OCI-LY1 (cell line): ENCODE data around the gene TP53RK.

Experiments
- H2AFZ ChIP-seq: fragments of 200-600 bp; sonication (generic), shearing (Covaris generic); 2 replicates; pipeline ENCODE4 v1.6.0; 2014; ENCODE audit warnings: antibody characterized with exemption, mild to moderate bottlenecking, low read length
- H3F3A ChIP-seq: fragments of 200-600 bp; sonication (generic), shearing (Covaris generic); 2 replicates; pipeline ENCODE4 v1.6.0; 2014; ENCODE audit warnings: mild to moderate bottlenecking, antibody characterized with exemption, low read length, moderate library complexity; ENCODE audit not compliant: insufficient read depth
- H3K27ac ChIP-seq: fragments of 200-600 bp; sonication (generic); 2 replicates; pipeline ENCODE4 v1.5.1; 2014; ENCODE audit warnings: low read length, mixed run types, mild to moderate bottlenecking, low read depth; ENCODE audit not compliant: poor library complexity, severe bottlenecking
- H3K27me3 ChIP-seq: fragments of 200-600 bp; sonication (generic); 2 replicates; pipeline ENCODE4 v1.6.0; 2014; ENCODE audit warnings: antibody characterized with exemption, mild to moderate bottlenecking, low read length, moderate library complexity; ENCODE audit not compliant: insufficient read depth
- H3K36me3 ChIP-seq: fragments of 200-600 bp; sonication (generic); 2 replicates; pipeline ENCODE4 v1.6.1; 2014; ENCODE audit warnings: mild to moderate bottlenecking, antibody characterized with exemption, low read length, moderate library complexity, mixed read lengths; ENCODE audit not compliant: insufficient read depth
- H3K4me1 ChIP-seq: fragments of 200-600 bp; sonication (generic); 2 replicates; pipeline ENCODE4 v1.5.1; 2014; ENCODE audit warnings: mild to moderate bottlenecking, low read length, moderate library complexity; ENCODE audit not compliant: insufficient read depth, severe bottlenecking
- H3K4me2 ChIP-seq: fragments of 200-600 bp; sonication (generic), shearing (Covaris generic); 2 replicates; pipeline ENCODE4 v1.6.1; 2014; ENCODE audit warnings: low read length
- H3K4me3 ChIP-seq: fragments of 200-600 bp; sonication (generic); 2 replicates; pipeline ENCODE4 v1.5.1; 2014; ENCODE audit warnings: low read length, low read depth, mild to moderate bottlenecking, mixed read lengths; ENCODE audit not compliant: poor library complexity, severe bottlenecking
- H3K79me2 ChIP-seq: fragments of 200-600 bp; shearing (Covaris generic); 2 replicates; pipeline ENCODE4 v1.6.1; 2016; ENCODE audit warnings: mixed run types, low read length, mixed read lengths; ENCODE audit not compliant: insufficient read depth
- H3K9ac ChIP-seq: fragments of 200-600 bp; sonication (generic), shearing (Covaris generic); 2 replicates; pipeline ENCODE4 v1.6.1; 2014; ENCODE audit warnings: mild to moderate bottlenecking, low read length, mixed read lengths
- H3K9me2 ChIP-seq: fragments of 200-600 bp; sonication (generic), shearing (Covaris generic); 2 replicates; pipeline ENCODE4 v1.6.1; 2014; ENCODE audit warnings: low read depth, mild to moderate bottlenecking, low read length, mixed read lengths
- H3K9me3 ChIP-seq: fragments of 200-600 bp; shearing (Covaris generic); 2 replicates; pipeline ENCODE4 v1.6.1; 2014; ENCODE audit warnings: low read length, mixed read lengths
- H4K20me1 ChIP-seq: fragments of 200-600 bp; sonication (generic), shearing (Covaris generic); 2 replicates; pipeline ENCODE4 v1.6.0; 2016; ENCODE audit warnings: mild to moderate bottlenecking, low read length; ENCODE audit not compliant: insufficient read depth
- EZH2 ChIP-seq: fragments of 200-600 bp; sonication (generic), shearing (Covaris generic); IDR thresholded peaks from 2 replicates; pipeline ENCODE4 v1.8.0; 2017; ENCODE audit warnings: borderline replicate concordance, mixed run types, mild to moderate bottlenecking, antibody characterized with exemption, low read length, moderate library complexity, mixed read lengths
- TF ChIP-seq, protein P1 (sequence below): fragments of 200-600 bp; sonication (generic), shearing (Covaris generic); IDR thresholded peaks from 2 replicates; pipeline ENCODE4 v1.5.1; 2017; ENCODE audit warnings: mild to moderate bottlenecking, antibody characterized with exemption, low read length, moderate library complexity, mixed read lengths

The TP53RK gene

DNA sequence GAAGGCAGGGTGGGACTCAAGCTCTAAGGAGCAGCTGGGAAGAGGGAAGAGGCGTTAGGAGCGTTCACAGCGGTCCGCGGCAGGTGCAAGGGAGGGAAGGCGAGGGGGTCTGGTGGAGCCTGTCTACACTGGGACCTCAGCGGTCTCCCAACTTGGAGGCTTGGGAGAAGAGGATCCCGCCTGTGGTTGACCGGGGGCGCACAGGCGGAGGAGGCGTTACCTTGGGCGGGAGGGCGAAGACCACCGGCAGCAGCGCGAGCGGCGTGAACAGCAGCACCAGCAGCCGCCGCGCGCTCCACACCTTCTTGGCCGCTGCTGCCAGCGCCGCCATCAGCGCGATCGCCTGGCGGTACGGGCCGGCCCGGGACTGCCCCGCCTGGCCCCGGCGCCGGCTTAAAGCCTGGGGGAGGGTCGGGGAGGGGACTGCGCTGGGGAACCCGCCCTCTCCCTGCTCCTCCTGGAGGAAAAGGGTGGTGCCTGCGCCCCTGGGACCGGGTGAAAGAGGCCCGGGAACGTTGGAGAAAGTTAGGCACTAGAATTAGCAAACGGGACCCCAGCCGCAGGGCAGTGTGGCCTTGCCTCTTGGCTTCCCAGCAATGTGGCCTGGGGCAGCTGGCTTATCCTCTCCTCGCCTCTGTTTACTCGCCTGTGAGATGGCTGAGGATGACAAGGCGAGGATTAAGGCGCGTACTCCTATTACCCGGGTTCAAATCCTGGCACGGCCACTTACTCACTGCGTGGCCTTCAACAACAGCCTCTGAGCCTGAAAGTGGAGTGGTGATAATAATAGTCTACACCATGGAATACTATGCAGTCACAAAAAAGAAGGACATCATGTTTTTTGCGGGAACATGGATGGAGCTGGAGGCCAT lies 37.9 kb downstream of the TP53RK start, which contains the start of gene SLC13A3:
Gene SLC13A3 (minus strand): TSS at position 369 of the 872 bp plus-strand sequence. CDS start 38 bp downstream, at position 331.
- H3F3A ChIP-seq: no peaks in the 10 kb centered on the region
- no peaks in the 10 kb centered on the region for H3K9me2 ChIP-seq
- no peak within 1 kb of the TSS for H3K4me2 ChIP-seq
- H3K4me1 ChIP-seq: no peaks in the 10 kb centered on the region
- H3K4me3 ChIP-seq: no peak within 1 kb of the TSS
- no peak within 1 kb of the TSS for H3K9ac ChIP-seq
- no peaks in the 10 kb centered on the region for H3K9me3 ChIP-seq
- H3K27me3 ChIP-seq: no peaks in the 10 kb centered on the region
- no peak within 1 kb of the TSS for H2AFZ ChIP-seq
- H4K20me1 ChIP-seq: no peaks in the 10 kb centered on the region
- H3K36me3 ChIP-seq: no peaks in the 10 kb centered on the region
- no peaks in the 10 kb centered on the region for H3K79me2 ChIP-seq
- H3K27ac ChIP-seq: no peak within 1 kb of the TSS
- no peak for TF ChIP-seq EZH2
- TF ChIP-seq, protein P1, sequence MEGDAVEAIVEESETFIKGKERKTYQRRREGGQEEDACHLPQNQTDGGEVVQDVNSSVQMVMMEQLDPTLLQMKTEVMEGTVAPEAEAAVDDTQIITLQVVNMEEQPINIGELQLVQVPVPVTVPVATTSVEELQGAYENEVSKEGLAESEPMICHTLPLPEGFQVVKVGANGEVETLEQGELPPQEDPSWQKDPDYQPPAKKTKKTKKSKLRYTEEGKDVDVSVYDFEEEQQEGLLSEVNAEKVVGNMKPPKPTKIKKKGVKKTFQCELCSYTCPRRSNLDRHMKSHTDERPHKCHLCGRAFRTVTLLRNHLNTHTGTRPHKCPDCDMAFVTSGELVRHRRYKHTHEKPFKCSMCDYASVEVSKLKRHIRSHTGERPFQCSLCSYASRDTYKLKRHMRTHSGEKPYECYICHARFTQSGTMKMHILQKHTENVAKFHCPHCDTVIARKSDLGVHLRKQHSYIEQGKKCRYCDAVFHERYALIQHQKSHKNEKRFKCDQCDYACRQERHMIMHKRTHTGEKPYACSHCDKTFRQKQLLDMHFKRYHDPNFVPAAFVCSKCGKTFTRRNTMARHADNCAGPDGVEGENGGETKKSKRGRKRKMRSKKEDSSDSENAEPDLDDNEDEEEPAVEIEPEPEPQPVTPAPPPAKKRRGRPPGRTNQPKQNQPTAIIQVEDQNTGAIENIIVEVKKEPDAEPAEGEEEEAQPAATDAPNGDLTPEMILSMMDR: no peak

DNA sequence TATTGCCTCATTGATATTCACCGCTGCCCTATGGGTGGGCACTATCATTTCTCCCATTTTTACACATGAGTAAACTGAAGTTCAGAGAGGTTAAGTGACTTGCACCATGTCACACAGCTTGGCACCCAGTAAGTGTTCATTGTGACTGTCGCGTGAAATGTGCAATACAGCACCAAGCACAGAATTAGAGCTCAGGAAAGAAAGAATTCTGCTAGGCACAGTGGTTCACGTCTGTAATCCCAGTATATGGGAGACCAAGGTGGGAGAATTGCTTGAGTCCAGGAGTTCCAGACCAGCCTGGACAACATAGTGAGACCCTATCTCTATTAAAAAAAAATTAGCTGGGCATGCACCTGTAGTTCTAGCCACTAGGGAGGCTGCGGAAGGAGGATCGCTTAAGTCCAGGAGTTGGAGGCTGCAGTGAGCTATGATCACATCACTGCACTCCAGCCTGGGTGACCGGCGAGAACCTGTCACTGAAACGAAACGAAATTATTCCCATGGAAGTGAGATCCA lies 38.6 kb downstream of the TP53RK start:
- Histone ChIP-seq H2AFZ (no peak overlapping the region), H3K4me2 (no peak overlapping the region), H3K4me3 (no peak overlapping the region), H3K9me3 (no peaks in the 10 kb centered on the region), H3K27ac (no peak overlapping the region), H3K9me2 (no peaks in the 10 kb centered on the region), H4K20me1 (no peaks in the 10 kb centered on the region), H3K4me1 (no peaks in the 10 kb centered on the region), H3K79me2 (no peaks in the 10 kb centered on the region), H3F3A (no peaks in the 10 kb centered on the region), H3K9ac (no peak overlapping the region), H3K27me3 (no peaks in the 10 kb centered on the region), H3K36me3 (no peaks in the 10 kb centered on the region)
- TF ChIP-seq, protein P1: no peak

DNA sequence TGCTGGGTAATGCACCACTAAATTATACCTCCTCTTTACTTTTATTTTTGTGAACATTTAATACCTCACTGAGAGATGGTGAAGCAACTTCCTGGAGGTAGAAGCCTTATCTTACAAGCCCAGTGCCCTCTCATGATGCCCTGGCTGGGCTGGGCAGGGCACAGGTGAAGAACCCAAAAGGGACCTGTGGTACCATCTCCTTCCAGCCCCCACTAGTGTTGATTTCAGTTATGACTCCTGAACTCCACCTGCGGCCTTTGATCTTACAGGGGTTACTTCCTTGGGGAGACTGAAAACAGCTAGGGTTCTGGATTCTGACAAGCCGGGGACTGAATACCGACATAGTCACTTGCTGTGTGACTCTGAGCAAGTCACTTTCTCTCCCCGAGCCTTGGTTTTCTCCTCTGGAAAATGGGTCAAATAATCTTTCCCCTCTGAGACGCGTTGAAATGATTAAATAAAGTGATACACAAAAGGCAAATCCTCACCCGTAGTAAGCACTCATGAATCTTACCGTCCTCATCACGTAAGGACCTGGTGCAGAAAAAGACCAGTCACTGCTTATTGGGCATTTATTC lies 39.2 kb downstream of the TP53RK start:
- Histone ChIP-seq H3K27me3 (no peaks in the 10 kb centered on the region), H4K20me1 (no peaks in the 10 kb centered on the region), H2AFZ (no peak overlapping the region), H3F3A (no peaks in the 10 kb centered on the region), H3K36me3 (no peaks in the 10 kb centered on the region), H3K27ac (no peak overlapping the region), H3K9me2 (no peaks in the 10 kb centered on the region), H3K9ac (no peak overlapping the region), H3K4me3 (no peak overlapping the region), H3K4me1 (no peaks in the 10 kb centered on the region), H3K4me2 (no peak overlapping the region), H3K9me3 (no peaks in the 10 kb centered on the region), H3K79me2 (no peaks in the 10 kb centered on the region)
- TF ChIP-seq, protein P1: no peak
